ENCODE measurements around the gene EPHB1.

EPHB1 gene

GRCh38 chr3:135240426-135240825, 445.4 kb downstream of the EPHB1 start:
- Mint-ChIP-seq H3K27ac (no peak overlapping the region), H3K4me1 (peaks cover 11% of the 10 kb centered on the region), H3K36me3 (ENCODE audit: low read depth) (no peaks in the 10 kb centered on the region), H3K9me3 (no peaks in the 10 kb centered on the region), H3K27me3 (ENCODE audit: low read depth) (peaks cover 7% of the 10 kb centered on the region), H3K4me3 (no peak overlapping the region)
- no peak for TF ChIP-seq CTCF (IDR thresholded peaks at IDR 0.05; ENCODE audit: unreplicated experiment in 3 of 3)

- H3K4me3 Mint-ChIP-seq, result no peak overlapping the region
- no peaks in the 10 kb centered on the region for H3K9me3 Mint-ChIP-seq
- no peaks in the 10 kb centered on the region for H3K36me3 Mint-ChIP-seq (ENCODE audit: low read depth)
- peaks cover 7% of the 10 kb centered on the region for H3K27me3 Mint-ChIP-seq (ENCODE audit: low read depth)
- H3K4me1 Mint-ChIP-seq, result peaks cover 11% of the 10 kb centered on the region
- TF ChIP-seq CTCF (IDR thresholded peaks at IDR 0.05; ENCODE audit: unreplicated experiment in 3 of 3), result no peak
- no peak overlapping the region for H3K27ac Mint-ChIP-seq
These were observed 447.2 kb downstream of the EPHB1 start for GRCh38 chr3:135242285-135242684.

- Mint-ChIP-seq H3K4me3 (no peak overlapping the region), H3K27me3 (ENCODE audit: low read depth) (peaks cover 7% of the 10 kb centered on the region), H3K36me3 (ENCODE audit: low read depth) (no peaks in the 10 kb centered on the region), H3K27ac (no peak overlapping the region), H3K9me3 (no peaks in the 10 kb centered on the region), H3K4me1 (peaks cover 7% of the 10 kb centered on the region)
- TF ChIP-seq CTCF (IDR thresholded peaks at IDR 0.05; ENCODE audit: unreplicated experiment in 3 of 3), result no peak
These were observed 448.6 kb downstream of the EPHB1 start for GRCh38 chr3:135243616-135244015.

- Mint-ChIP-seq H3K27ac (no peak overlapping the region), H3K36me3 (ENCODE audit: low read depth) (no peaks in the 10 kb centered on the region), H3K4me3 (no peak overlapping the region), H3K27me3 (ENCODE audit: low read depth) (peaks cover 7% of the 10 kb centered on the region), H3K4me1 (no peaks in the 10 kb centered on the region), H3K9me3 (no peaks in the 10 kb centered on the region)
- no peak for TF ChIP-seq CTCF (IDR thresholded peaks at IDR 0.05; ENCODE audit: unreplicated experiment in 3 of 3)
These were observed 451.0 kb downstream of the EPHB1 start for GRCh38 chr3:135246027-135246426.

GRCh38 chr3:135248213-135248612, 453.2 kb downstream of the EPHB1 start:
- TF ChIP-seq CTCF (IDR thresholded peaks at IDR 0.05; ENCODE audit: unreplicated experiment in 3 of 3), result no peak
- H3K36me3 Mint-ChIP-seq (ENCODE audit: low read depth), result no peaks in the 10 kb centered on the region
- H3K4me1 Mint-ChIP-seq, result no peaks in the 10 kb centered on the region
- H3K4me3 Mint-ChIP-seq, result no peak overlapping the region
- H3K9me3 Mint-ChIP-seq, result peaks cover 3% of the 10 kb centered on the region
- H3K27ac Mint-ChIP-seq, result no peak overlapping the region
- peaks cover 4% of the 10 kb centered on the region for H3K27me3 Mint-ChIP-seq (ENCODE audit: low read depth)

- Mint-ChIP-seq H3K36me3 (ENCODE audit: low read depth) (no peaks in the 10 kb centered on the region), H3K4me1 (no peaks in the 10 kb centered on the region), H3K27me3 (ENCODE audit: low read depth) (no peaks in the 10 kb centered on the region), H3K4me3 (no peak overlapping the region), H3K27ac (no peak overlapping the region), H3K9me3 (peaks cover 3% of the 10 kb centered on the region)
- no peak for TF ChIP-seq CTCF (IDR thresholded peaks at IDR 0.05; ENCODE audit: unreplicated experiment in 3 of 3)
These were observed 454.1 kb downstream of the EPHB1 start for GRCh38 chr3:135249186-135249585.
